ENCODE results near the gene ZNF207. TPM values are rescaled to one million over a fixed set of nuclear protein-coding genes. Genes with fewer than 3 reads are reported as not detected.

ZNF207 gene
- total and polyA plus RNA-seq, 4 donors, result 38.3 to 142 (median 56.8) TPM

DNA sequence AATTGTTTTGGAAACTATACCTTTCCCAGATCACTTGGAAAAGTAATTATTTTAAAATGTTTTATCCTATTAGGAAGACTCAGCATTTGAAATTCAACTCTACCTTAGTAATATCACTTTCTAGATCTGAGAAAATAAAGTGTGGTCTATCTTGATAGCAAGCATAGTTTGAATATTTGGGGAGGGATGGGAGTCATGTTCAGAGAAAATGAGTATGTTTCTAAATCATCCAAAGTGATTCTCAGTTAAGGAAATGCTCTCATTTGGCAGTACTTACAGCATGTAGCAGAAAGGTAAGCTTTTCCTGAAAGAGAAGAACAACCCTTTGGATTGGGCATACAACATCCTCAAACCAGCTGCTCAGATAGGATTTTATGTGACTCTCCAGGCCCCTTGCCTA lies 14.9 kb upstream of the ZNF207 start:
- Histone ChIP-seq H3K4me1 (ENCODE audit: control insufficient read depth in 4 of 4, insufficient read depth in 4 of 4, low read length in 3 of 4) (no peaks in the 10 kb centered on the region), H3K27ac (ENCODE audit: low read depth in 1 of 2, low read length in 2 of 2) (no peak overlapping the region), H3K9ac (ENCODE audit: low read depth in 1 of 2, low read length in 2 of 2) (no peak overlapping the region), H3K4me3 (ENCODE audit: low read depth in 1 of 3, low read length in 3 of 3) (no peak overlapping the region), H3K27me3 (ENCODE audit: control insufficient read depth in 4 of 4, insufficient read depth in 4 of 4, low read length in 3 of 4) (no peaks in the 10 kb centered on the region), H3K9me3 (ENCODE audit: control insufficient read depth in 4 of 4, low read length in 3 of 4) (no peaks in the 10 kb centered on the region), H3K36me3 (ENCODE audit: control insufficient read depth in 4 of 4, insufficient read depth in 3 of 4, low read depth in 1 of 4, low read length in 3 of 4) (peaks cover 9 to 28% (median 20%) of the 10 kb centered on the region in 4 donors)
- TF ChIP-seq FOXA2 (IDR thresholded peaks at IDR 0.05) (no peak), GABPA (IDR thresholded peaks at IDR 0.05 in 1 of 2, conservative IDR thresholded peaks at IDR 0.05 in 1 of 2) (no peak), FOXA1 (IDR thresholded peaks at IDR 0.05) (no peak), HNF4G (IDR thresholded peaks at IDR 0.05) (no peak), JUND (IDR thresholded peaks at IDR 0.05) (no peak), SP1 (IDR thresholded peaks at IDR 0.05) (no peak), EGR1 (IDR thresholded peaks at IDR 0.05; ENCODE audit: low read depth in 2 of 2) (no peak), HNF4A (conservative IDR thresholded peaks at IDR 0.05) (no peak), NR2F2 (IDR thresholded peaks at IDR 0.05) (no peak), TAF1 (conservative IDR thresholded peaks at IDR 0.05) (no peak), RAD21 (IDR thresholded peaks at IDR 0.05) (no peak), RXRA (IDR thresholded peaks at IDR 0.05) (no peak)
- TF ChIP-seq, protein P1, sequence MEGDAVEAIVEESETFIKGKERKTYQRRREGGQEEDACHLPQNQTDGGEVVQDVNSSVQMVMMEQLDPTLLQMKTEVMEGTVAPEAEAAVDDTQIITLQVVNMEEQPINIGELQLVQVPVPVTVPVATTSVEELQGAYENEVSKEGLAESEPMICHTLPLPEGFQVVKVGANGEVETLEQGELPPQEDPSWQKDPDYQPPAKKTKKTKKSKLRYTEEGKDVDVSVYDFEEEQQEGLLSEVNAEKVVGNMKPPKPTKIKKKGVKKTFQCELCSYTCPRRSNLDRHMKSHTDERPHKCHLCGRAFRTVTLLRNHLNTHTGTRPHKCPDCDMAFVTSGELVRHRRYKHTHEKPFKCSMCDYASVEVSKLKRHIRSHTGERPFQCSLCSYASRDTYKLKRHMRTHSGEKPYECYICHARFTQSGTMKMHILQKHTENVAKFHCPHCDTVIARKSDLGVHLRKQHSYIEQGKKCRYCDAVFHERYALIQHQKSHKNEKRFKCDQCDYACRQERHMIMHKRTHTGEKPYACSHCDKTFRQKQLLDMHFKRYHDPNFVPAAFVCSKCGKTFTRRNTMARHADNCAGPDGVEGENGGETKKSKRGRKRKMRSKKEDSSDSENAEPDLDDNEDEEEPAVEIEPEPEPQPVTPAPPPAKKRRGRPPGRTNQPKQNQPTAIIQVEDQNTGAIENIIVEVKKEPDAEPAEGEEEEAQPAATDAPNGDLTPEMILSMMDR (IDR thresholded peaks at IDR 0.05; ENCODE audit: low read depth, low read length, missing input control), result no peak
- TF ChIP-seq, protein P2, sequence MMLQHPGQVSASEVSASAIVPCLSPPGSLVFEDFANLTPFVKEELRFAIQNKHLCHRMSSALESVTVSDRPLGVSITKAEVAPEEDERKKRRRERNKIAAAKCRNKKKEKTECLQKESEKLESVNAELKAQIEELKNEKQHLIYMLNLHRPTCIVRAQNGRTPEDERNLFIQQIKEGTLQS (IDR thresholded peaks at IDR 0.05), result no peak
- TF ChIP-seq, protein P3, sequence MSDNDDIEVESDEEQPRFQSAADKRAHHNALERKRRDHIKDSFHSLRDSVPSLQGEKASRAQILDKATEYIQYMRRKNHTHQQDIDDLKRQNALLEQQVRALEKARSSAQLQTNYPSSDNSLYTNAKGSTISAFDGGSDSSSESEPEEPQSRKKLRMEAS (IDR thresholded peaks at IDR 0.05), result no peak
- TF ChIP-seq, protein P4, sequence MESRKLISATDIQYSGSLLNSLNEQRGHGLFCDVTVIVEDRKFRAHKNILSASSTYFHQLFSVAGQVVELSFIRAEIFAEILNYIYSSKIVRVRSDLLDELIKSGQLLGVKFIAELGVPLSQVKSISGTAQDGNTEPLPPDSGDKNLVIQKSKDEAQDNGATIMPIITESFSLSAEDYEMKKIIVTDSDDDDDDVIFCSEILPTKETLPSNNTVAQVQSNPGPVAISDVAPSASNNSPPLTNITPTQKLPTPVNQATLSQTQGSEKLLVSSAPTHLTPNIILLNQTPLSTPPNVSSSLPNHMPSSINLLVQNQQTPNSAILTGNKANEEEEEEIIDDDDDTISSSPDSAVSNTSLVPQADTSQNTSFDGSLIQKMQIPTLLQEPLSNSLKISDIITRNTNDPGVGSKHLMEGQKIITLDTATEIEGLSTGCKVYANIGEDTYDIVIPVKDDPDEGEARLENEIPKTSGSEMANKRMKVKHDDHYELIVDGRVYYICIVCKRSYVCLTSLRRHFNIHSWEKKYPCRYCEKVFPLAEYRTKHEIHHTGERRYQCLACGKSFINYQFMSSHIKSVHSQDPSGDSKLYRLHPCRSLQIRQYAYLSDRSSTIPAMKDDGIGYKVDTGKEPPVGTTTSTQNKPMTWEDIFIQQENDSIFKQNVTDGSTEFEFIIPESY (IDR thresholded peaks at IDR 0.05), result no peak
- DNase-seq (ENCODE audit: low spot score), result no peak

DNA sequence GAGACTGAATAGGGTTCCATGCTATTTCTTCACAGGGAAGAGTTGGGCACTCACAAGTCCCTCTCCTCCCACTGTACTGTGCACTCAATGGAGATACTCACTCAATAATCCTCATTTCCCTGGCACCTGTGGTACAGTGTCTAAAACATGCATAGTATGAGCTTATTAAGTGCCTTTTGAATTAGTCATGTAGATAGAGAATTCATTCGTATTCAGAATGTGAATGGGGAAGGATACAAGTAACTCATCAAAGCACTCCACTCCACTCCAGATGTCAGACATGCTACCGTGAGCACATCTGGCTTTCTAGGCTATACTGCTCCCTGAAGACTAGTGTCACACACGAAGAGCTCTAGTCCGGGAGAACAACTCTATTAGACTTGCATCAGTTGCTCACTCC lies 14.3 kb upstream of the ZNF207 start:
- Histone ChIP-seq H3K4me3 (ENCODE audit: low read depth in 1 of 3, low read length in 3 of 3) (no peak overlapping the region), H3K27ac (ENCODE audit: low read depth in 1 of 2, low read length in 2 of 2) (no peak overlapping the region), H3K9me3 (ENCODE audit: control insufficient read depth in 4 of 4, low read length in 3 of 4) (no peaks in the 10 kb centered on the region), H3K9ac (ENCODE audit: low read depth in 1 of 2, low read length in 2 of 2) (no peak overlapping the region), H3K4me1 (ENCODE audit: control insufficient read depth in 4 of 4, insufficient read depth in 4 of 4, low read length in 3 of 4) (no peaks in the 10 kb centered on the region), H3K27me3 (ENCODE audit: control insufficient read depth in 4 of 4, insufficient read depth in 4 of 4, low read length in 3 of 4) (no peaks in the 10 kb centered on the region), H3K36me3 (ENCODE audit: control insufficient read depth in 4 of 4, insufficient read depth in 3 of 4, low read depth in 1 of 4, low read length in 3 of 4) (peaks cover 9 to 28% (median 20%) of the 10 kb centered on the region in 4 donors)
- TF ChIP-seq, protein P5, sequence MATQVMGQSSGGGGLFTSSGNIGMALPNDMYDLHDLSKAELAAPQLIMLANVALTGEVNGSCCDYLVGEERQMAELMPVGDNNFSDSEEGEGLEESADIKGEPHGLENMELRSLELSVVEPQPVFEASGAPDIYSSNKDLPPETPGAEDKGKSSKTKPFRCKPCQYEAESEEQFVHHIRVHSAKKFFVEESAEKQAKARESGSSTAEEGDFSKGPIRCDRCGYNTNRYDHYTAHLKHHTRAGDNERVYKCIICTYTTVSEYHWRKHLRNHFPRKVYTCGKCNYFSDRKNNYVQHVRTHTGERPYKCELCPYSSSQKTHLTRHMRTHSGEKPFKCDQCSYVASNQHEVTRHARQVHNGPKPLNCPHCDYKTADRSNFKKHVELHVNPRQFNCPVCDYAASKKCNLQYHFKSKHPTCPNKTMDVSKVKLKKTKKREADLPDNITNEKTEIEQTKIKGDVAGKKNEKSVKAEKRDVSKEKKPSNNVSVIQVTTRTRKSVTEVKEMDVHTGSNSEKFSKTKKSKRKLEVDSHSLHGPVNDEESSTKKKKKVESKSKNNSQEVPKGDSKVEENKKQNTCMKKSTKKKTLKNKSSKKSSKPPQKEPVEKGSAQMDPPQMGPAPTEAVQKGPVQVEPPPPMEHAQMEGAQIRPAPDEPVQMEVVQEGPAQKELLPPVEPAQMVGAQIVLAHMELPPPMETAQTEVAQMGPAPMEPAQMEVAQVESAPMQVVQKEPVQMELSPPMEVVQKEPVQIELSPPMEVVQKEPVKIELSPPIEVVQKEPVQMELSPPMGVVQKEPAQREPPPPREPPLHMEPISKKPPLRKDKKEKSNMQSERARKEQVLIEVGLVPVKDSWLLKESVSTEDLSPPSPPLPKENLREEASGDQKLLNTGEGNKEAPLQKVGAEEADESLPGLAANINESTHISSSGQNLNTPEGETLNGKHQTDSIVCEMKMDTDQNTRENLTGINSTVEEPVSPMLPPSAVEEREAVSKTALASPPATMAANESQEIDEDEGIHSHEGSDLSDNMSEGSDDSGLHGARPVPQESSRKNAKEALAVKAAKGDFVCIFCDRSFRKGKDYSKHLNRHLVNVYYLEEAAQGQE (IDR thresholded peaks at IDR 0.05), result no peak
- TF ChIP-seq RXRA (IDR thresholded peaks at IDR 0.05), result no peak
- TF ChIP-seq RAD21 (IDR thresholded peaks at IDR 0.05), result no peak
- TF ChIP-seq, protein P2 (IDR thresholded peaks at IDR 0.05), result no peak
- TF ChIP-seq, protein P3 (IDR thresholded peaks at IDR 0.05), result no peak
- no peak for TF ChIP-seq JUND (IDR thresholded peaks at IDR 0.05)
- no peak for TF ChIP-seq TAF1 (conservative IDR thresholded peaks at IDR 0.05)
- no peak for TF ChIP-seq SP1 (IDR thresholded peaks at IDR 0.05)
- WGBS, result 94% methylated on average over 4 of the region's 4 CpGs
- DNase-seq (ENCODE audit: low spot score), result no peak
